Measurements from ENCODE around the gene APOL2.

DNA sequence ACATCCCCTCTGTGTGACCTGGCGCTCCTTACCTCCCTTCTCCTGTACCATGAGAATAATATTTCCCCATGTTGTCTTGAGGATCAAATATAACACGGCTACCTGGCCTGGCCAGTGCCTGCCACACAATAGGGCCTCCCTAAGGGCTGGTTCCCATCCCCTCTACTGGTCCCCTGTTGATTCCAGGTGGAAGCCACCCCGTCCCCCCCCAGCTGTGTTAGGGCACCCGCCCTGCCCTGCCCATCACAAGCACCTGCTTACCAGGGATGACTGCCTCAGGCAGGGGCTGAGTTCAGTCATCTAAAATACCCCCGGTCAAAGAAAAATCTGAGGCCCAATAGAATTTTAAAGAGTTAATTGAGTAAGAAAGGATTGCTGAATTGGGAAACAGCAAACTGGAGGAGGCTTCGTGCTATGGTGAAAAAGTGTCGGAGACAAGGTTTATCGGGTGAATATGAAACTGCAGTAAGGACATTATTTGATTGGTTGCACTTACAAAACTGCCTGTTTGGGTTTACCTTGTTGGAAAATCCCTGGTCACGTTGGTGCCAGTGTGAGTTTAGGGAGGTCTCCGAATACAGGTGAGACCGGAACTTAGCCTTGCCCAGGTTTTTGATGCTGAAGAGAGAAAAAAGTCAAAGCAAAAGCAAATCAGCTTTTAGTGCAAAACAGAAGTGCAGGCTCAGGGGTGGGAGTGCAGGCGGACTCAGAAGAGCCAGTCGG is 18.8 kb upstream of the APOL2 start:
- TF ChIP-seq, protein P1, sequence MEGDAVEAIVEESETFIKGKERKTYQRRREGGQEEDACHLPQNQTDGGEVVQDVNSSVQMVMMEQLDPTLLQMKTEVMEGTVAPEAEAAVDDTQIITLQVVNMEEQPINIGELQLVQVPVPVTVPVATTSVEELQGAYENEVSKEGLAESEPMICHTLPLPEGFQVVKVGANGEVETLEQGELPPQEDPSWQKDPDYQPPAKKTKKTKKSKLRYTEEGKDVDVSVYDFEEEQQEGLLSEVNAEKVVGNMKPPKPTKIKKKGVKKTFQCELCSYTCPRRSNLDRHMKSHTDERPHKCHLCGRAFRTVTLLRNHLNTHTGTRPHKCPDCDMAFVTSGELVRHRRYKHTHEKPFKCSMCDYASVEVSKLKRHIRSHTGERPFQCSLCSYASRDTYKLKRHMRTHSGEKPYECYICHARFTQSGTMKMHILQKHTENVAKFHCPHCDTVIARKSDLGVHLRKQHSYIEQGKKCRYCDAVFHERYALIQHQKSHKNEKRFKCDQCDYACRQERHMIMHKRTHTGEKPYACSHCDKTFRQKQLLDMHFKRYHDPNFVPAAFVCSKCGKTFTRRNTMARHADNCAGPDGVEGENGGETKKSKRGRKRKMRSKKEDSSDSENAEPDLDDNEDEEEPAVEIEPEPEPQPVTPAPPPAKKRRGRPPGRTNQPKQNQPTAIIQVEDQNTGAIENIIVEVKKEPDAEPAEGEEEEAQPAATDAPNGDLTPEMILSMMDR (IDR thresholded peaks at IDR 0.05 in 2 of 3, conservative IDR thresholded peaks at IDR 0.05 in 1 of 3; ENCODE audit: control insufficient read depth in 2 of 3, extremely low read depth in 1 of 3, insufficient read depth in 1 of 3, low read depth in 3 of 3, low read length in 3 of 3): no peak
- TF ChIP-seq JUNB (IDR thresholded peaks at IDR 0.05) (no peak), HDAC2 (IDR thresholded peaks at IDR 0.05) (no peak), NRF1 (conservative IDR thresholded peaks at IDR 0.05; ENCODE audit: low read depth, low read length) (no peak), TBL1XR1 (IDR thresholded peaks at IDR 0.05; ENCODE audit: low read depth, low read length) (no peak), ZBTB33 (IDR thresholded peaks at IDR 0.05) (no peak), RFX5 (IDR thresholded peaks at IDR 0.05; ENCODE audit: low read depth, low read length) (no peak), BCLAF1 (IDR thresholded peaks at IDR 0.05) (no peak), POLR2AphosphoS5 (IDR thresholded peaks at IDR 0.05; ENCODE audit: low read length) (no peak), CHD2 (IDR thresholded peaks at IDR 0.05; ENCODE audit: borderline replicate concordance, low read depth, low read length) (no peak)
